ENCODE measurements around the gene CDH16.

DNA sequence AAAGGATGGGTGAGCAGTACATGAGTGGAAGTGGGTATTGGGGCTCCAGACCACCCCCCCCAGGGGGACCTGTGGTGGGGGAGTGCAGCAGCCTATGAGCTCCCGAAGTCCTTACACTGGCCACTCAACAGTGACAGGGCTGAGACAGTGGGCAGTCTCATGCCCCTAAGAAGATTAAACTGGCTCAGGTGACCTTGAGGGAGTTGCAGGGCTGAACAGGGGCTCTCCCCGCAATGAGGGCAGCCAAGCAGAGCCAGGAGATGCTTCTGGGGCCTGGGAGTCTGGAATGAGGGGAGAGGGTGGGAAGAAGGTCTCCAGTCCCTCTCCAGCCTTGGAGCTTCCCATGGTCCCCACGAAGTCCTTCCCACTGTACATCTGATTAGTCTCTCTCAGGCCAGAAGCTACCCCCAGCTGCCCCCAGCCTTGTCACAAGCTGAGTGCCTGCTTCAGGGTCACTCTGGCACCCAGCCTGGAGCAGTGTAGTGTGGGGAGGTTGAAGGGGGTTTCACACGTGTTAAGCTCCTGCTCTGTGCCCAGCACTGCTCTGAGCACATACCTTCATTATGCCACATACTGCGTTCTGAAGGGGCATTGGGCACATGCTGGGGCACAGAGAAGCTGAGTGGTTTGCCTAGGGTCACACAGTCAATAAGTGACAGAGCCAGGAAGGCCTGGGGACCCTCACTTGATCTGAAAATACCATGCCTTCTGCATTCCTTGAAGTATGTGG is 1.0 kb upstream of the CDH16 start:
- TF ChIP-seq, protein P1, sequence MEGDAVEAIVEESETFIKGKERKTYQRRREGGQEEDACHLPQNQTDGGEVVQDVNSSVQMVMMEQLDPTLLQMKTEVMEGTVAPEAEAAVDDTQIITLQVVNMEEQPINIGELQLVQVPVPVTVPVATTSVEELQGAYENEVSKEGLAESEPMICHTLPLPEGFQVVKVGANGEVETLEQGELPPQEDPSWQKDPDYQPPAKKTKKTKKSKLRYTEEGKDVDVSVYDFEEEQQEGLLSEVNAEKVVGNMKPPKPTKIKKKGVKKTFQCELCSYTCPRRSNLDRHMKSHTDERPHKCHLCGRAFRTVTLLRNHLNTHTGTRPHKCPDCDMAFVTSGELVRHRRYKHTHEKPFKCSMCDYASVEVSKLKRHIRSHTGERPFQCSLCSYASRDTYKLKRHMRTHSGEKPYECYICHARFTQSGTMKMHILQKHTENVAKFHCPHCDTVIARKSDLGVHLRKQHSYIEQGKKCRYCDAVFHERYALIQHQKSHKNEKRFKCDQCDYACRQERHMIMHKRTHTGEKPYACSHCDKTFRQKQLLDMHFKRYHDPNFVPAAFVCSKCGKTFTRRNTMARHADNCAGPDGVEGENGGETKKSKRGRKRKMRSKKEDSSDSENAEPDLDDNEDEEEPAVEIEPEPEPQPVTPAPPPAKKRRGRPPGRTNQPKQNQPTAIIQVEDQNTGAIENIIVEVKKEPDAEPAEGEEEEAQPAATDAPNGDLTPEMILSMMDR (conservative IDR thresholded peaks at IDR 0.05 in 1 of 2, IDR thresholded peaks at IDR 0.05 in 1 of 2; ENCODE audit: low read depth in 1 of 2, low read length in 2 of 2) = no peak
- TF ChIP-seq EZH2 (IDR thresholded peaks at IDR 0.05; ENCODE audit: low read length, missing control alignments) = no peak

Measured in fibroblast of lung (primary cell).